ENCODE results near the gene SLC25A39. TPM values are rescaled to one million over a fixed set of nuclear protein-coding genes. Genes with fewer than 3 reads are reported as not detected.

Gene SLC25A39
- total RNA-seq, 2 donors from 2014 or later, result 72.6 to 154 TPM

- no peak overlapping the region for H3K4me3 ChIP-seq
- 85 to 90% methylated on average over 3 to 6 of the region's 6 CpGs for WGBS, 2 donors
- intact Hi-C loops (cut with DNase I), result no loop called here
These were observed 51.7 kb downstream of the SLC25A39 start for GRCh38 chr17:44272954-44273353.

GRCh38 chr17:44272321-44272951 is 52.2 kb downstream of the SLC25A39 start:
- Histone ChIP-seq H3K4me3 (no peak overlapping the region), H3K36me3 (replicated peaks in 1 of 2; ENCODE audit: insufficient read depth in 1 of 2, low read depth in 2 of 2) (no peaks in the 10 kb centered on the region), H3K9me3 (no peaks in the 10 kb centered on the region), H3K27me3 (no peaks in the 10 kb centered on the region), H3K4me1 (no peaks in the 10 kb centered on the region), H3K27ac (no peak overlapping the region)
- TF ChIP-seq CTCF (IDR thresholded peaks at IDR 0.05), result no peak
- no peak for TF ChIP-seq POLR2A (IDR thresholded peaks at IDR 0.05)
- ATAC-seq, result no peak
- intact Hi-C loops (cut with DNase I), result no loop called here
- 62 to 65% methylated on average over 13 of the region's 13 CpGs for WGBS, 2 donors
- DNase-seq, result no peak

More at GRCh38 chr17:44272954-44273353, 51.7 kb downstream of the SLC25A39 start:
- no peak overlapping the region for H3K27ac ChIP-seq
- H3K27me3 ChIP-seq, result no peaks in the 10 kb centered on the region
- TF ChIP-seq POLR2A (IDR thresholded peaks at IDR 0.05) (no peak), CTCF (IDR thresholded peaks at IDR 0.05) (no peak)
- no peaks in the 10 kb centered on the region for H3K4me1 ChIP-seq
- no peak for DNase-seq
- no peaks in the 10 kb centered on the region for H3K9me3 ChIP-seq
- H3K36me3 ChIP-seq (replicated peaks in 1 of 2; ENCODE audit: insufficient read depth in 1 of 2, low read depth in 2 of 2), result no peaks in the 10 kb centered on the region
- no peak for ATAC-seq

Small RNAs within 50 kb of the gene (small RNA-seq; reads per million reads assigned to genes)
- not detected for gene RF00012
- 0.19 reads per million for gene RN7SL507P
- gene RNU6-453P, result not detected

Other genes starting within 250 kb of the SLC25A39 start
- gene HDAC5, start 201.2 kb downstream of the SLC25A39 start, total RNA-seq, result 10 to 100 TPM; 25.4 to 45.7 TPM
- gene HROB, start 182.9 kb downstream of the SLC25A39 start, total RNA-seq, result under 1 TPM; 0.26 to 0.99 TPM
- gene ASB16, start 154.1 kb downstream of the SLC25A39 start, total RNA-seq, result 10 to 100 TPM in 1 of 2 donors, 1 to 10 TPM in 1; 3.9 to 10.5 TPM
- 10 to 100 TPM; 22.6 to 31.0 TPM for gene TMUB2, start 137.9 kb downstream of the SLC25A39 start, total RNA-seq
- 10 to 100 TPM; 21.0 to 37.6 TPM for gene ATXN7L3, start 124.9 kb downstream of the SLC25A39 start, total RNA-seq
- 10 to 100 TPM; 43.8 to 73.8 TPM for gene UBTF, start 105.1 kb downstream of the SLC25A39 start, total RNA-seq
- gene SLC4A1, start 56.7 kb downstream of the SLC25A39 start, total RNA-seq, result not detected
- 1 to 10 TPM in 1 of 2 donors, not detected in 1; 2.6 TPM for gene RUNDC3A, start 16.2 kb downstream of the SLC25A39 start, total RNA-seq
- gene GRN, start 20.5 kb upstream of the SLC25A39 start, total RNA-seq, result 100 to 1,000 TPM; 119 to 153 TPM
- 1 to 10 TPM in 1 of 2 donors, not detected in 1; 2.9 TPM for gene FAM171A2, start 39.0 kb upstream of the SLC25A39 start, total RNA-seq
- 1 to 10 TPM in 1 of 2 donors, under 1 TPM in 1; 0.33 to 1.8 TPM for gene ITGA2B, start 64.8 kb upstream of the SLC25A39 start, total RNA-seq
- 10 to 100 TPM; 25.7 to 33.9 TPM for gene GPATCH8, start 178.6 kb upstream of the SLC25A39 start, total RNA-seq
- under 1 TPM in 1 of 2 donors, not detected in 1; 0.52 TPM for gene FZD2, start 232.7 kb upstream of the SLC25A39 start, total RNA-seq

Measured in body of pancreas (tissue), 4 donors.